Nephron progenitor cell (in vitro differentiated cells): Measurements from ENCODE around the gene AOPEP.

Experiments used
- DNase-seq: peaks from one replicate; pipeline ENCODE4 v3.0.0; 2021
- H3K27ac Mint-ChIP-seq: 2 replicates; pipeline ENCODE4 v1.8.0; 2021; ENCODE audit warnings: mild to moderate bottlenecking, moderate library complexity, mixed read lengths
- H3K27me3 Mint-ChIP-seq: 2 replicates; pipeline ENCODE4 v1.8.0; 2021; ENCODE audit warnings: mild to moderate bottlenecking, low read depth, mixed read lengths; ENCODE audit not compliant: poor library complexity
- H3K36me3 Mint-ChIP-seq: 2 replicates; pipeline ENCODE4 v1.8.0; 2021; ENCODE audit warnings: low read depth, mixed read lengths
- H3K4me1 Mint-ChIP-seq: 2 replicates; pipeline ENCODE4 v1.8.0; 2021; ENCODE audit warnings: mixed read lengths
- H3K4me3 Mint-ChIP-seq: 2 replicates; pipeline ENCODE4 v1.8.0; 2021; ENCODE audit warnings: mild to moderate bottlenecking, moderate library complexity, mixed read lengths
- H3K9me3 Mint-ChIP-seq: 2 replicates; pipeline ENCODE4 v1.8.0; 2021; ENCODE audit warnings: mild to moderate bottlenecking, moderate library complexity, mixed read lengths
- TF ChIP-seq, protein P1 (sequence below): fragments of 200-600 bp; sonication (generic); IDR thresholded peaks from 2 replicates; pipeline ENCODE4 v1.5.0; 2021; ENCODE audit warnings: antibody characterized with exemption

Gene AOPEP

GRCh38 chr9:94911986-94912635 lies 185.6 kb downstream of the AOPEP start:
- Mint-ChIP-seq H3K9me3 (no peaks in the 10 kb centered on the region), H3K4me3 (no peak overlapping the region), H3K27ac (peak overlapping the region; percentile 30), H3K27me3 (peaks cover 6% of the 10 kb centered on the region), H3K4me1 (peaks cover 95% of the 10 kb centered on the region), H3K36me3 (no peaks in the 10 kb centered on the region)
- TF ChIP-seq, protein P1, sequence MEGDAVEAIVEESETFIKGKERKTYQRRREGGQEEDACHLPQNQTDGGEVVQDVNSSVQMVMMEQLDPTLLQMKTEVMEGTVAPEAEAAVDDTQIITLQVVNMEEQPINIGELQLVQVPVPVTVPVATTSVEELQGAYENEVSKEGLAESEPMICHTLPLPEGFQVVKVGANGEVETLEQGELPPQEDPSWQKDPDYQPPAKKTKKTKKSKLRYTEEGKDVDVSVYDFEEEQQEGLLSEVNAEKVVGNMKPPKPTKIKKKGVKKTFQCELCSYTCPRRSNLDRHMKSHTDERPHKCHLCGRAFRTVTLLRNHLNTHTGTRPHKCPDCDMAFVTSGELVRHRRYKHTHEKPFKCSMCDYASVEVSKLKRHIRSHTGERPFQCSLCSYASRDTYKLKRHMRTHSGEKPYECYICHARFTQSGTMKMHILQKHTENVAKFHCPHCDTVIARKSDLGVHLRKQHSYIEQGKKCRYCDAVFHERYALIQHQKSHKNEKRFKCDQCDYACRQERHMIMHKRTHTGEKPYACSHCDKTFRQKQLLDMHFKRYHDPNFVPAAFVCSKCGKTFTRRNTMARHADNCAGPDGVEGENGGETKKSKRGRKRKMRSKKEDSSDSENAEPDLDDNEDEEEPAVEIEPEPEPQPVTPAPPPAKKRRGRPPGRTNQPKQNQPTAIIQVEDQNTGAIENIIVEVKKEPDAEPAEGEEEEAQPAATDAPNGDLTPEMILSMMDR = no peak
- DNase-seq = no peak

GRCh38 chr9:94912700-94913249 lies 186.3 kb downstream of the AOPEP start:
- no peaks in the 10 kb centered on the region for H3K36me3 Mint-ChIP-seq
- peaks cover 6% of the 10 kb centered on the region for H3K27me3 Mint-ChIP-seq
- peak overlapping the region; percentile 30 for H3K27ac Mint-ChIP-seq
- no peaks in the 10 kb centered on the region for H3K9me3 Mint-ChIP-seq
- TF ChIP-seq, protein P1 = no peak
- peaks cover 95% of the 10 kb centered on the region for H3K4me1 Mint-ChIP-seq
- DNase-seq = no peak
- H3K4me3 Mint-ChIP-seq = no peak overlapping the region

- no peak overlapping the region for H3K27ac Mint-ChIP-seq
- no peaks in the 10 kb centered on the region for H3K9me3 Mint-ChIP-seq
- DNase-seq = no peak
- no peaks in the 10 kb centered on the region for H3K36me3 Mint-ChIP-seq
- H3K4me3 Mint-ChIP-seq = no peak overlapping the region
- peaks cover 90% of the 10 kb centered on the region for H3K4me1 Mint-ChIP-seq
- TF ChIP-seq, protein P1 = no peak
- peaks cover 6% of the 10 kb centered on the region for H3K27me3 Mint-ChIP-seq
These were observed 187.1 kb downstream of the AOPEP start for GRCh38 chr9:94913550-94913949.

DNA sequence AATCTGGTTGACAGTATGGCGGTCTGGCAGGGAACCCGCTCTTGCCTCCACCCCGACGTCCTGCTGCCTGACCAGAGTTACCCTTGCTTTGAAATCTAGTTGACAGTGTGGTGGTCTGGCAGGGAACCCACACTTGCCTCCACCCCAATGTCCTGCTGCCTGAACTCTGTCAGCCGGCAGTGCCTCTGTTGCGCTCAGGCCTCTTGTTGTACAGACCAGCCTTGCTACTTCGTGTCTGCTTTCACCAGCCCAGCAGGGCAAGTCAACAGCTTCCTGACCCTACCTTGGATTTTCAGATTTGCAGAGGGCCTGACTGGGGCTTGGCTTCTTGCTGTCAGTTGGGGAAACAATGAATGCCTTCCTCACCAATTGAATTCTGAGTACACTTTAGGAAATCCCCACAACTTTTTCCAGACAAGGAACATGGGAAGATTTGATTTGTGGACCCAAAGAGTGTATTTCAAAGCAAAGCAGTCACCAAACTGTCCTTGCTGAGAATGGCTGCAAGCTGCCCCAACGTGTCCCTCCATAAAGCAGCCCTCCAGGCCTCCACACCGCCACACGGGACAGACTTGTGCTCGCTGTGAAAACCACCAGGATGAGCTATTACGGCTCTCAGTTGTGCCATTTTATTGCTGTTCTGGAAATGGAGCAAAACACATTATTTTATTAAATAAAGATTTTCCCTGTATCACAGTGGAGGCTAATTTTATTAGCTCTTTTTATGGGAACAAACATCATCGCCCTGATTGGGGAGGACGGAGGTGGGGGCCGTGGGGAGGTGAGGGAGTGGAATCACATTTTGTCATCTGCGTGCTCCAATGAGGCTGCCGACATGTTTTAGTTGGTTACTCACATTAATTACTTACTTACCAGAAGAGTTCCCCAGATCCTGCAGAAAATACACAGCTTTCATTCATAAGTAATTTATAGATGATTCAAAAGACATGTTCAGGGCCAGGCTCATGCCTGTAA lies 189.3 kb downstream of the AOPEP start:
- no peak overlapping the region for H3K4me3 Mint-ChIP-seq
- peaks cover 14% of the 10 kb centered on the region for H3K27me3 Mint-ChIP-seq
- H3K9me3 Mint-ChIP-seq = no peaks in the 10 kb centered on the region
- H3K4me1 Mint-ChIP-seq = peaks cover 87% of the 10 kb centered on the region
- TF ChIP-seq, protein P1 = no peak
- peak overlapping the region; percentile 44 for H3K27ac Mint-ChIP-seq
- H3K36me3 Mint-ChIP-seq = no peaks in the 10 kb centered on the region
- no peak for DNase-seq

GRCh38 chr9:94916956-94917355 lies 190.5 kb downstream of the AOPEP start:
- TF ChIP-seq, protein P1 = no peak
- no peak overlapping the region for H3K4me3 Mint-ChIP-seq
- no peaks in the 10 kb centered on the region for H3K9me3 Mint-ChIP-seq
- no peak overlapping the region for H3K27ac Mint-ChIP-seq
- peaks cover 89% of the 10 kb centered on the region for H3K4me1 Mint-ChIP-seq
- no peaks in the 10 kb centered on the region for H3K36me3 Mint-ChIP-seq
- peaks cover 14% of the 10 kb centered on the region for H3K27me3 Mint-ChIP-seq
- no peak for DNase-seq
